Stimulated activated CD8-positive, alpha-beta memory T cell treated with anti-CD3 and anti-CD28 coated beads, Interleukin-2, amount 100 ng/mL, for 1 hour (primary cell): ENCODE measurements around the gene TMEM120B.

Experiments
- DNase-seq, 2 donors: peaks; one replicate each; pipeline ENCODE4 v3.0.0-alpha.2; 2020; ENCODE audit warnings: low read depth in 2 of 2

TMEM120B gene

GRCh38 chr12:121804417-121805111, 92.0 kb downstream of the TMEM120B start:
- no peak for DNase-seq

GRCh38 chr12:121805171-121806008, 92.8 kb downstream of the TMEM120B start:
- no peak for DNase-seq

GRCh38 chr12:121806009-121806545, 93.5 kb downstream of the TMEM120B start:
- DNase-seq, result no peak

- DNase-seq, result no peak
Observed at GRCh38 chr12:121806546-121807423, 94.2 kb downstream of the TMEM120B start.

- no peak for DNase-seq
Observed at GRCh38 chr12:121807642-121808347, 95.2 kb downstream of the TMEM120B start.

- no peak for DNase-seq
Observed at GRCh38 chr12:121808623-121809022, 96.1 kb downstream of the TMEM120B start.

GRCh38 chr12:121809712-121810116, 97.2 kb downstream of the TMEM120B start:
- no peak for DNase-seq

- no peak for DNase-seq
Observed at GRCh38 chr12:121810234-121810817, 97.8 kb downstream of the TMEM120B start.

GRCh38 chr12:121810833-121811433, 98.4 kb downstream of the TMEM120B start:
- DNase-seq, result no peak

GRCh38 chr12:121811434-121812319, 99.1 kb downstream of the TMEM120B start:
- DNase-seq, result no peak

GRCh38 chr12:121812320-121812871, 99.8 kb downstream of the TMEM120B start:
- DNase-seq, result no peak

GRCh38 chr12:121812921-121813896, 100.7 kb downstream of the TMEM120B start:
- no peak for DNase-seq

- no peak for DNase-seq
Observed at GRCh38 chr12:121813951-121814350, 101.4 kb downstream of the TMEM120B start.

GRCh38 chr12:121814429-121815119, 102.0 kb downstream of the TMEM120B start:
- DNase-seq, result no peak

GRCh38 chr12:121815263-121815662, 102.7 kb downstream of the TMEM120B start:
- no peak for DNase-seq

- DNase-seq, result no peak
Observed at GRCh38 chr12:121816925-121817647, 104.5 kb downstream of the TMEM120B start.

- no peak for DNase-seq
Observed at GRCh38 chr12:121817648-121818043, 105.1 kb downstream of the TMEM120B start.
